CD8-positive, alpha-beta memory T cell (primary cell): ENCODE data around the gene INSM1. TPM values are rescaled to one million over a fixed set of nuclear protein-coding genes. Genes with fewer than 3 reads are reported as not detected.

Experiments used
- CTCF ChIA-PET: fragments of 350-600 bp; sonication (Branson Sonifier 250); formaldehyde crosslinking; loops from one replicate; lab custom pipeline; 2021; ENCODE audit warnings: antibody characterized with exemption; lab: Charles Lee
- POLR2A ChIA-PET: fragments of 350-600 bp; sonication (Branson Sonifier 250); formaldehyde crosslinking; loops from one replicate; lab custom pipeline; 2021; ENCODE audit warnings: antibody characterized with exemption; lab: Charles Lee
- DNase-seq, 5 donors: peaks; one replicate each; pipeline versions ENCODE4 v3.0.0 to v3.0.0-alpha.2; 2020 to 2022; ENCODE audit warnings: mixed read lengths in 1 of 5
- H3K27ac ChIP-seq: one replicate; pipeline ENCODE4 v1.7.0; 2013; ENCODE audit warnings: low read depth, mild to moderate bottlenecking, low read length, moderate library complexity
- H3K27me3 ChIP-seq: 2 replicates; pipeline ENCODE4 v1.7.0; 2013; ENCODE audit warnings: low read length, mild to moderate bottlenecking; ENCODE audit not compliant: insufficient read depth, poor library complexity, severe bottlenecking
- H3K36me3 ChIP-seq: 2 replicates; pipeline ENCODE4 v1.7.0; 2013; ENCODE audit warnings: mild to moderate bottlenecking, low read length, moderate library complexity; ENCODE audit not compliant: insufficient read depth
- H3K4me1 ChIP-seq: 2 replicates; pipeline ENCODE4 v1.7.0; 2013; ENCODE audit warnings: mild to moderate bottlenecking, low read length, moderate library complexity; ENCODE audit not compliant: insufficient read depth
- H3K4me3 ChIP-seq: 2 replicates; pipeline ENCODE4 v1.7.0; 2013; ENCODE audit warnings: mild to moderate bottlenecking, low read length
- H3K9me3 ChIP-seq: 2 replicates; pipeline ENCODE4 v1.7.0; 2013; ENCODE audit warnings: mild to moderate bottlenecking, low read length
- H3K27ac Mint-ChIP-seq, 8 donors: one replicate each; pipeline ENCODE4 v1.8.0; 2020 to 2021; ENCODE audit warnings: mixed read lengths in 8 of 8, mild to moderate bottlenecking in 6 of 8, inconsistent platforms in 3 of 8, moderate library complexity in 3 of 8
- H3K27me3 Mint-ChIP-seq, 2 donors: one replicate each; pipeline ENCODE4 v1.8.0; 2020 to 2021; ENCODE audit warnings: mixed read lengths in 2 of 2, mild to moderate bottlenecking in 1 of 2, moderate library complexity in 1 of 2
- H3K36me3 Mint-ChIP-seq, 3 donors: one replicate each; pipeline ENCODE4 v1.8.0; 2020 to 2021; ENCODE audit warnings: mixed read lengths in 3 of 3, inconsistent platforms in 1 of 3, mild to moderate bottlenecking in 1 of 3
- H3K4me1 Mint-ChIP-seq, 3 donors: one replicate each; pipeline ENCODE4 v1.8.0; 2020 to 2021; ENCODE audit warnings: mixed read lengths in 3 of 3, inconsistent platforms in 1 of 3, mild to moderate bottlenecking in 1 of 3
- H3K4me3 Mint-ChIP-seq, 7 donors: one replicate each; pipeline ENCODE4 v1.8.0; 2020 to 2021; ENCODE audit warnings: mixed read lengths in 7 of 7, mild to moderate bottlenecking in 6 of 7, moderate library complexity in 4 of 7, inconsistent platforms in 2 of 7
- H3K9me3 Mint-ChIP-seq, 5 donors: one replicate each; pipeline ENCODE4 v1.8.0; 2020 to 2022; ENCODE audit warnings: mixed read lengths in 5 of 5, mild to moderate bottlenecking in 3 of 5, moderate library complexity in 2 of 5, inconsistent platforms in 1 of 5
- polyA plus RNA-seq: library from polyadenylated mRNA; unstranded; fragments of 300-500 nt; fragmentation: Illumina TruSeq; gene quantifications from one replicate; pipeline ENCODE4 v1.2.3, GENCODE V29; 2021
- total RNA-seq, 2 experiments: library from RNA; stranded (reverse); gene quantifications; one replicate each; pipeline ENCODE4 v1.2.3, GENCODE V29; 2021

INSM1 gene
- total and polyA plus RNA-seq, 3 experiments from 2014 or later: 7.4 to 7.7 TPM; not detected in 1

- Mint-ChIP-seq H3K27ac (peak overlapping the region in 1 of 8 donors; percentile 75), H3K9me3 (no peaks in the 10 kb centered on the region), H3K4me1 (no peaks in the 10 kb centered on the region), H3K4me3 (no peak overlapping the region), H3K27me3 (no peaks in the 10 kb centered on the region), H3K36me3 (peaks cover 0 to 55% (median 5%) of the 10 kb centered on the region in 3 donors)
- no peak overlapping the region for H3K27ac ChIP-seq
- H3K4me1 ChIP-seq: no peaks in the 10 kb centered on the region
- ChIA-PET POLR2A (no interaction called here), CTCF (no interaction called here)
- H3K4me3 ChIP-seq: no peak overlapping the region
- H3K27me3 ChIP-seq: no peaks in the 10 kb centered on the region
- no peaks in the 10 kb centered on the region for H3K9me3 ChIP-seq
- H3K36me3 ChIP-seq: no peaks in the 10 kb centered on the region
- no peak for DNase-seq
Measured at GRCh38 chr20:20399531-20400500, 31.9 kb downstream of the INSM1 start.

DNA sequence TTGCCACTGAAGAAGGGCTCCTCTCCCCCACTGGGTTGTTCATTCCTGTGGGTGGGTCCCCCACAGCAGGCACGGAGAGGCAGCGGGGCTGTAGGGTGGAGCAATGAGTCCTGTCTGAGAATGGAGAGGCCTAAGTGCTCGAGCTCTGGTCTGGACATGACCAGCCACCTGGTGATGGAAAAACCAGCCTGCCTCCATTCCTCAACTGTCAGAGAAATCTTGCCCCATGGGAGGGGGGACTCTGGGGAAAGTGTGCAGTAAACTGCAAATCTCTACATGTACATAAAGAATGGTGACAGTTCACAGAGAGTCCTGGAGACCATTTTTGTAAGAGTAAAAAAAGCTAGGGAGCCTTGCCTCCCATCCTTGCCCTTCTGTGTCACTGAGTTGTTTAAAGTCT, 34.1 kb downstream of the INSM1 start:
- peak overlapping the region in 1 of 8 donors; percentile 30 for H3K27ac Mint-ChIP-seq
- H3K4me3 ChIP-seq: no peak overlapping the region
- H3K9me3 Mint-ChIP-seq: no peaks in the 10 kb centered on the region
- H3K27me3 ChIP-seq: no peaks in the 10 kb centered on the region
- no peaks in the 10 kb centered on the region for H3K27me3 Mint-ChIP-seq
- H3K27ac ChIP-seq: no peak overlapping the region
- no peak overlapping the region for H3K4me3 Mint-ChIP-seq
- no peaks in the 10 kb centered on the region for H3K36me3 ChIP-seq
- ChIA-PET POLR2A (no interaction called here), CTCF (no interaction called here)
- DNase-seq: no peak
- no peaks in the 10 kb centered on the region for H3K9me3 ChIP-seq
- H3K36me3 Mint-ChIP-seq: peaks cover 0 to 49% (median 5%) of the 10 kb centered on the region in 3 donors
- no peaks in the 10 kb centered on the region for H3K4me1 ChIP-seq
- H3K4me1 Mint-ChIP-seq: no peaks in the 10 kb centered on the region

DNA sequence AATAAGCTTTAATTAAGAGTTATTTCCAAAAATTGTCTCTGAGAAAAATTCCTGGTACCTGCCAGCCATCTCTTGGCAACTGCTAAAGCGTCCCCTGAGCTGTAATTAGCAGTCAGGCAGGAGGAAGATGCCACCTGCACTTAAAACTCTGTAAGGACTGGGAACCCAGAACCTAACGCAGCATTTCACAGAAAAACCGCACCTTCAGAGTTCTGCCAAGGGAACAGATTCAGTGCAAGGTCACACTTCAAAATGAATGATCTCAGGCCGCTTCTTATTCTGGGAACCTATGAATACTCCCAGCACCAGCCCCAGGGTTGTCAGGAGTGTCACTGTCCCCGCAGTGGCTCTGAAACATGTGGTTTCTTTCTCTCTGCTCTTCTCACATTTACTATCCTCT, 36.7 kb downstream of the INSM1 start:
- H3K27me3 Mint-ChIP-seq: no peaks in the 10 kb centered on the region
- H3K4me1 Mint-ChIP-seq: no peaks in the 10 kb centered on the region
- POLR2A ChIA-PET: no interaction called here
- no peaks in the 10 kb centered on the region for H3K4me1 ChIP-seq
- CTCF ChIA-PET: no interaction called here
- no peaks in the 10 kb centered on the region for H3K36me3 ChIP-seq
- H3K36me3 Mint-ChIP-seq: peaks cover 0 to 51% (median 7%) of the 10 kb centered on the region in 3 donors
- no peaks in the 10 kb centered on the region for H3K9me3 Mint-ChIP-seq
- no peaks in the 10 kb centered on the region for H3K27me3 ChIP-seq
- H3K27ac Mint-ChIP-seq: peak overlapping the region in 1 of 8 donors; percentile 10
- no peaks in the 10 kb centered on the region for H3K9me3 ChIP-seq
- no peak overlapping the region for H3K27ac ChIP-seq
- H3K4me3 Mint-ChIP-seq: no peak overlapping the region
- DNase-seq: no peak
- no peak overlapping the region for H3K4me3 ChIP-seq

- Histone ChIP-seq H3K4me3 (no peak overlapping the region), H3K27ac (no peak overlapping the region), H3K4me1 (no peaks in the 10 kb centered on the region), H3K27me3 (no peaks in the 10 kb centered on the region), H3K9me3 (no peaks in the 10 kb centered on the region), H3K36me3 (no peaks in the 10 kb centered on the region)
- no peak overlapping the region for H3K27ac Mint-ChIP-seq
- peaks cover 0 to 52% (median 5%) of the 10 kb centered on the region in 3 donors for H3K36me3 Mint-ChIP-seq
- no peak for DNase-seq
- H3K9me3 Mint-ChIP-seq: no peaks in the 10 kb centered on the region
- ChIA-PET POLR2A (no interaction called here), CTCF (no interaction called here)
- no peaks in the 10 kb centered on the region for H3K4me1 Mint-ChIP-seq
- no peak overlapping the region for H3K4me3 Mint-ChIP-seq
- no peaks in the 10 kb centered on the region for H3K27me3 Mint-ChIP-seq
Measured at GRCh38 chr20:20405623-20406022, 37.7 kb downstream of the INSM1 start.

DNA sequence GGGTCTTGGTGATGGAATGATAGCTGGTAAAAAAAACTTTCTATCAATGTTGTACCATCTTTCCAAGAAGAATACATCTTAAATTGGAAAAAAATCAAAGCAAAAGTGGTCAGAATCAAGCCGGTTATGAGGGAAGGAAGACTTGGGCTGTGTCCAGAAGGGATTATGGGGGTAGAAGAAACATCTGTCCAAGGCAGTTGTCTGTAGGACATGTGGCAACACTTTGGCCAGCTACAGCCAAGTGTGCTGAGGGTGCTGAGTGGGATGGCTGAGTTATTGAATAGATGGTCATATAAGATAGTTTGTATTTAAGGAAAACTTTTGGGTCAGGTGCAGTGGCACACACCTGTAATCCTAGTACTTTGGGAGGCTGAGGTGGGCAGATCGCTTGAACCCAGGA, 38.4 kb downstream of the INSM1 start:
- ChIA-PET CTCF (no interaction called here), POLR2A (no interaction called here)
- H3K9me3 Mint-ChIP-seq: no peaks in the 10 kb centered on the region
- no peaks in the 10 kb centered on the region for H3K4me1 Mint-ChIP-seq
- H3K27me3 ChIP-seq: no peaks in the 10 kb centered on the region
- no peak overlapping the region for H3K4me3 Mint-ChIP-seq
- H3K9me3 ChIP-seq: no peaks in the 10 kb centered on the region
- peaks cover 0 to 51% (median 5%) of the 10 kb centered on the region in 3 donors for H3K36me3 Mint-ChIP-seq
- no peak for DNase-seq
- H3K27ac ChIP-seq: no peak overlapping the region
- no peaks in the 10 kb centered on the region for H3K36me3 ChIP-seq
- no peaks in the 10 kb centered on the region for H3K27me3 Mint-ChIP-seq
- H3K4me1 ChIP-seq: no peaks in the 10 kb centered on the region
- H3K27ac Mint-ChIP-seq: peak overlapping the region in 1 of 8 donors; percentile 58
- H3K4me3 ChIP-seq: no peak overlapping the region

DNA sequence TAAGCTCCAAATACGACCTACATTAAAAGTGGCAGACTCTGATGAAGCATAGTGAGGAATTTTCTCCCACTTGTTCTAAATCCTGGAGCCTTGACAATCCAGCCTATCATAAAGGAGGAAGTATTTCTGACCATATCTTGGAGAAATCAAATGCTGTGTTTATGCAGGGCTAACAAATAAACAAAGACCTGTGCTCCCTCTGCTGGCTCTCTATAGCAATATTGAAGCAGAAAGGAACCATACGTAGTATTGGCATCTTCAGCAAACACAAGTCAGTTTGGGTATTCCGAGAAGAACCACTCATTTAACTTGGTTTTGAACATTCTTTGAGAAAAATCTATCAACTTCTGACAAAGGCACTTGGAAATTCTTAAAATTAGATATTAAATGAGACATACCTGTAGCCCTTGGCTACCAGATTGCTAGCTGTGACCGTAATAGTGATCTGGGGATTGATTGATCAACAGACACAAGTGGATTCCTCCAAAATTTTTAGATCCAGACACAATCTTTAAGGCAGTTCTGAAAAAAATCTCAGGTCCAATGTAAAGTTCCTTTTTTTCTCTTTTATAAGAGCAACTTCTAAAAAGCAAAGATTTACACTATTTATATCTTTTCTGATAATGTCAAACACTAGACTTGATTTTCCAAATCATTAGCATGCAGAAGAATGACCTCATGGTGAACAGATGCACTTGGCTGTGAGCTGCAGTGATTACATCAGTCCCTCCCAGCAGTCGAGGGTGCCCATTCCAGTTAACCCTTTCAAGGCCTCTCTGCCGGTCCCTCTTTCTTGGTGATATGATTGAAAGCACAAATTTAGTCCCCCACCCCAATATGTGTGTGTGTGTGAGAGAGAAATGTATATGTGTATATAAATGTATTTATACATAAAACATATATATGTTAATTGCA, 40.2 kb downstream of the INSM1 start:
- Histone ChIP-seq H3K27ac (no peak overlapping the region), H3K9me3 (no peaks in the 10 kb centered on the region), H3K4me3 (no peak overlapping the region), H3K27me3 (no peaks in the 10 kb centered on the region), H3K4me1 (no peaks in the 10 kb centered on the region), H3K36me3 (no peaks in the 10 kb centered on the region)
- ChIA-PET CTCF (no interaction called here), POLR2A (no interaction called here)
- H3K4me3 Mint-ChIP-seq: no peak overlapping the region
- no peak for DNase-seq
- H3K27ac Mint-ChIP-seq: peak overlapping the region in 1 of 8 donors; percentile 11
- H3K36me3 Mint-ChIP-seq: peaks cover 0 to 49% (median 10%) of the 10 kb centered on the region in 3 donors
- no peaks in the 10 kb centered on the region for H3K4me1 Mint-ChIP-seq
- H3K27me3 Mint-ChIP-seq: no peaks in the 10 kb centered on the region
- no peaks in the 10 kb centered on the region for H3K9me3 Mint-ChIP-seq

- no peak overlapping the region for H3K4me3 ChIP-seq
- H3K4me1 Mint-ChIP-seq: no peaks in the 10 kb centered on the region
- no peaks in the 10 kb centered on the region for H3K36me3 ChIP-seq
- H3K27ac Mint-ChIP-seq: no peak overlapping the region
- no peaks in the 10 kb centered on the region for H3K9me3 ChIP-seq
- CTCF ChIA-PET: no interaction called here
- H3K27ac ChIP-seq: no peak overlapping the region
- POLR2A ChIA-PET: no interaction called here
- DNase-seq: no peak
- H3K4me1 ChIP-seq: no peaks in the 10 kb centered on the region
- no peaks in the 10 kb centered on the region for H3K27me3 Mint-ChIP-seq
- peaks cover 0 to 40% (median 10%) of the 10 kb centered on the region in 3 donors for H3K36me3 Mint-ChIP-seq
- H3K9me3 Mint-ChIP-seq: no peaks in the 10 kb centered on the region
- H3K27me3 ChIP-seq: no peaks in the 10 kb centered on the region
- H3K4me3 Mint-ChIP-seq: no peak overlapping the region
Measured at GRCh38 chr20:20409331-20409730, 41.4 kb downstream of the INSM1 start.

DNA sequence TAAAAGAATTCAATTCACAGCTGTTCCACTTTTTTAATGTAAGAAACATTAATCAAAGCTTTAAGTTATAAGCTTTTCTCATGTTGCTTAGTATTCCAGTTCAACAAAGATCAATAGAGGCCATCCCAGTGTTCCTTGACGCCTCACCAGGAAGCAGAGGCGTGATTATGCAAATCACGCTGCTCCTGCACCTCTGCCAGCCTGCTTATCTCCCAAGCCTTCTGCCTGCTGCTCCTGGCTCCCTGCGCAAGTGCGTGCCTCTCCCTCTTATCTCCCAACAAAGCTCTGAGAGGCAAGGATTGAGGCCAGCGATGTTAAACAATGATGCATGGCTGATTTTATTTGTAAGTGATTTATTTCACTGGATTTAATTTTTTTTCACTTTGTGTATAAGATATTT, 42.8 kb downstream of the INSM1 start:
- Mint-ChIP-seq H3K4me3 (no peak overlapping the region), H3K27ac (peak overlapping the region in 1 of 8 donors; percentile 31)
- CTCF ChIA-PET: no interaction called here

More for the DNA sequence above, 42.8 kb downstream of the INSM1 start:
- H3K36me3 ChIP-seq: no peaks in the 10 kb centered on the region
- no peak for DNase-seq
- H3K4me1 Mint-ChIP-seq: no peaks in the 10 kb centered on the region
- H3K9me3 ChIP-seq: no peaks in the 10 kb centered on the region
- no peaks in the 10 kb centered on the region for H3K27me3 Mint-ChIP-seq
- no peaks in the 10 kb centered on the region for H3K4me1 ChIP-seq
- no peaks in the 10 kb centered on the region for H3K27me3 ChIP-seq
- H3K4me3 ChIP-seq: no peak overlapping the region
- H3K9me3 Mint-ChIP-seq: no peaks in the 10 kb centered on the region
- H3K36me3 Mint-ChIP-seq: peaks cover 0 to 40% (median 10%) of the 10 kb centered on the region in 3 donors
- POLR2A ChIA-PET: no interaction called here
- no peak overlapping the region for H3K27ac ChIP-seq
